ENCODE data around the gene LAYN.
A peak's percentile ranks its signal among the peaks of the same experiment; 100 is the strongest.

The LAYN gene

DNA sequence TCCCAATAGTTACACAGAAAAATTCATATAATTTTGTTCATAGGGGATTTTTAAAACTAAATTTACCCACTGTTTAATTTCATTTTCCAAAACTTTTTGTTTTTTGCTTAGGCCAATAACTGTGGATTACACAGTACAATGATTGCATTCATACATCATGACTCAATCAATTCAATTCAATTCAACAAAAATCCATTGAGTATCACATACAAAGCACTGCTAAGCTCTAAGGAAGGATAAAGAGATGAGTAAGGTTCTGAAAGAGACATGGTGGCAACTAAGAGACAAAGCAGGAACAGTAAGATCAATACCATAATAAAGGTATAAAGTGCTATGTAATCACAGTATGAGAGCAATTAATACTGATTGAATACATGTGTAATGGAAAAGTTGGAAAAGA, 9.4 kb upstream of the LAYN start:
- DNase-seq (ENCODE audit: low read depth), result no peak

GRCh38 chr11:111531687-111532364, 8.7 kb upstream of the LAYN start:
- DNase-seq (ENCODE audit: low read depth), result peak; percentile 75

- no peak for DNase-seq (ENCODE audit: low read depth)
These were observed 8.2 kb upstream of the LAYN start for GRCh38 chr11:111532365-111532709.

- DNase-seq (ENCODE audit: low read depth), result no peak
These were observed 5.2 kb upstream of the LAYN start for GRCh38 chr11:111535281-111535680.

DNA sequence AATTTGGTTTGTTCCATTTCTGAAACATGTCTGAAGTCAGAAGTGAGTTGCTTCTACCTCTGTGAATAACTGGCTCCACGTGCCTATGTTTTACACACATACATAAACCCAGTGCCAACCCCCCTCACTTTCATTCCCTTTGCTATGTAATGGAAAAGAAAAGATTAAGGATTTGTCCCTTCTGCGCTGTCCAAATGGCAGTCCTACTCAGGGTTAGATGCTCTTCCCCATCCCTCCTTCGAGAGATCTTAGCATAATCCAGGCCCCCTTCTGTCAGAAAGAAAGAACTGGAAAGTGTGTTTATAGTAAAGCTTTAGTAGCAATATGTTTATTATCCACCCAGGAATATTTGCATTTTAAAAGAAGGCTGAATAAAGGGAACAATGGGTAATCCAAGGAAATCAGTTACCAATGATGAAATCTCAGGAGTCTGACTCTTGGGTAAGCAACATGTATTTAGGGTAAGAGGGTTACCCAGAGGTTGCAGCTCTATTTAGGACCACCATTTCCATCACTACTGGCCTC, 3.1 kb upstream of the LAYN start:
- no peak for DNase-seq (ENCODE audit: low read depth)

DNA sequence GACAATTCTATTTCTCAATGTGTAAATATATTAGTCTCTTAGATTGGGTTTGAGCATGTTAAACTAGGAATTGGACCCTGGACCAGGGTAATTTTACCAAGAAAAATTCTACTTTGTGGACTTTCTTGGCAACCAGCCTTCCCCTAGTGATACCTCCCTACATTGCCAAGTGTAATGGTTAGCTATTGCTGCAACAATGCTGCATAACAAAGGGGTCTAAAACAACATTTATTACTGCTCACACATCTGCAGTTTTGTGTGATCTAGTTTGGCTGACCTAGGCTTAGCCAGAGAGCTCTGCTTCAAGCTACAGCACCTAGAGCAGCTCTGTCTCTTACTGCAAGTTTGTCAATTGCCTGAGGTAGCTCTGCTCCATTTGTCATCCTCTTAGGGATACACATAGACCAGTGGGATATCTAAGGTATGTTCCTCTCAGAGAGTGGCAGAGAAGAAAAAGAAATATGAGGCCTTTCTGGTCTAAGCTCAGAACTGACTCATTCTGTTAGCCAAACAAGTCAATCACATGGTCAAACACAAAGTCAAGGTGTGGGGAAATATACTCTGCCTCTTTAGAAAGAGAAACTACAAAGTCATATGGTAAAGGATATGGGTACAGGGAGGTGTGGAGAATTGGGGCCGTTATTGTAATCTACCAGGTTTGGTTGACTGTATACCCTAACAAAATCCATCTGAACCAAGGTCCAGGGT, 2.0 kb upstream of the LAYN start:
- DNase-seq (ENCODE audit: low read depth), result no peak

DNA sequence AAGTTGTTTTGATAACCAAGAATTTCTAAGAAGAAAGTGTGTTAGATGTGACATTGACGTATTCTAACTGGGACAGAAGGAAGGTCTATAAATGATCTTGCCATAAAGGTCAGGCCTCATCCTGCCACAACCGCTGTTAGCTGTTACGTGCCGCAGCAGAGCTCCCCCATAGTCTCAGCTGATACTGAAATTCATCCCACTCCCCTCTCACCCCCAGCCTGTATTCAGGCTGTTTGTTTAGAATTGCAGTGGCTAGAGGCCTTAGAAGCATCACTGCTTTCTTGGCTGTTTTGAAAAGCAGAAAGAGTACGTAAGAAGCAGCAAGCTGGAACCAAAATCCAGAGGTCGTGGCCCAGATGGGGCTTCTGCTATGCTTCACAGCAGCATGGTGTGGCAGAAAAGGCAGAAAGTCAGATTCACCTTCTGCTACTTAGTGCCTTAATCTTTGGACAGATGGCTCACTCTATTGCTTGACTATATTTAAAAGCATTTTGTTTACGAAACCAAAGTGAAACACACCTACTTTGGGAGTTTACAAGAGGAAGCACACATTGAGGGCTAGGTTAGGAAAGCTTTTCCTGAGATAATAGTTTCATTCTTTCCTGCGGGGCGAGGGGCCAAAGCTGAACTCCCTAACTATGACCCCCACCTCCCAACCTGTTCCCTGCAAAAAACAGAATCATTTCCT, 950 bp upstream of the LAYN start:
- no peak for DNase-seq (ENCODE audit: low read depth)

DNA sequence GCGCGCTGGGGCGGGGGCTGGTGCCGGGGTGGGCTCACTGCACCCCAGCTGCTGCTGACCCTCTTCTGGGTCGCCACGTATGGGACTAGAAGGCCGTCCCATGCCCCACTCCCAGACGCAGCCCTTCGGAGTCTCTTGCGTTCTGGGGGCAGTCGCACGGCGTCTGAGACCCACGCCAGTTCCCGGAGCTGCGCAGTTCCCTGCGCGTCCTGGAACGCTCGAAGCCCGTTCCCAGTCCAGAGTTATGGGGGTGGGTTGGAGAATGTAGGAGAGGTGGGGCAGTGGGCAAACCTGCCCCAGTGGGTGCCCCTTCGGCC, 375 bp downstream of the LAYN start:
- no peak for DNase-seq (ENCODE audit: low read depth)

- DNase-seq (ENCODE audit: low read depth), result no peak
These were observed 938 bp downstream of the LAYN start for GRCh38 chr11:111541254-111542061.

GRCh38 chr11:111542606-111543275, 2.2 kb downstream of the LAYN start:
- no peak for DNase-seq (ENCODE audit: low read depth)

GRCh38 chr11:111548525-111548924, 8.0 kb downstream of the LAYN start:
- no peak for DNase-seq (ENCODE audit: low read depth)

DNA sequence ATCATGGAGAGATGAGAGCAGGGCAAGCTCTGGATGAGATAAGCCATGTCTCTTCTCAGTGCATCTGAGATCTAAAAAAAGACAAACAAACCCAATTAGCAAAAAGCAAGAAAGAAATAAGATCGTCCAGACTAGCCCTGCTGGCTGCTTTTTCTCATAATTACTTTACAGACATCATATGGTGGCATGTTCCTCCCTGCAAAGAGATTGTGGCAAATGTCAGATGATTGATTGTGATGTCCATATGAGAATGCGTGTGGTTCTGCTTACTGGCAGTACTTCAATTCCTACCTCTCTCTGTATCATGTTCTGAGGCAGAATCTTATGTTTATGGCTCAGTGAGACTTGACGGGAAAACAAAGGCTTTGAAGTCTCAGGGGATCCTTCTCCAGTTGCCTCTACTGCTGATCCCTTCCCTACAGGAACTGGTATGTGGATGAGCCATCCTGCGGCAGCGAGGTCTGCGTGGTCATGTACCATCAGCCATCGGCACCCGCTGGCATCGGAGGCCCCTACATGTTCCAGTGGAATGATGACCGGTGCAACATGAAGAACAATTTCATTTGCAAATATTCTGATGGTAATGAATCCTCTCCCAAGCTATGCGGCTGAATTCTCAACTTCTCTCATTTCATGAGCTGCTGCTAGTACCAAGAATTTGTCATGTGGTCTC, 8.8 kb downstream of the LAYN start:
- no peak for DNase-seq (ENCODE audit: low read depth)

- DNase-seq (ENCODE audit: low read depth), result no peak
These were observed 9.3 kb downstream of the LAYN start for GRCh38 chr11:111549869-111550203.

GRCh38 chr11:111550258-111550657, 9.7 kb downstream of the LAYN start:
- no peak for DNase-seq (ENCODE audit: low read depth)

- DNase-seq (ENCODE audit: low read depth), result no peak
These were observed 14.0 kb downstream of the LAYN start for GRCh38 chr11:111554532-111554931.

DNA sequence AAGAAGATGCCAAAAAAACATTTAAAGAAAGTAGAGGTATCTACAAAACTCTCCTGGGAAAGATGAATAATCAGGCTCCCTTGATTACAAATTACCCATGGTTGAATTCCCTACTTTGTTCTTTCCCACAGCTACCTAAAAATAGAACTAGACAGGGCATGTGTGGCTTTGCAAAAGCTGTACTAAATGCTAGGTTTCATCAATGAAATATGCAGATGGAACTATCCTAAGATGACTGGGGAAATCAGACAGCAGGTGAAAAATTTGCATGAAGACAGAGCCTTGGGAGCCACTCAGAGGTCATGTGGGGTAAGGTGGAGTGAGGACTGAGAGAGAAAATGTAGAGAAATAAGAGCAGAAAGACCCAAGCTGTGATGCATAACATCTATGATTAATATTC, 14.7 kb downstream of the LAYN start:
- DNase-seq (ENCODE audit: low read depth), result no peak

- DNase-seq (ENCODE audit: low read depth), result peak; percentile 95
These were observed 17.0 kb downstream of the LAYN start for GRCh38 chr11:111557425-111558111.

- DNase-seq (ENCODE audit: low read depth), result no peak
These were observed 19.4 kb downstream of the LAYN start for GRCh38 chr11:111559800-111560464.

GRCh38 chr11:111560800-111561199, 20.3 kb downstream of the LAYN start:
- DNase-seq (ENCODE audit: low read depth), result no peak

DNA sequence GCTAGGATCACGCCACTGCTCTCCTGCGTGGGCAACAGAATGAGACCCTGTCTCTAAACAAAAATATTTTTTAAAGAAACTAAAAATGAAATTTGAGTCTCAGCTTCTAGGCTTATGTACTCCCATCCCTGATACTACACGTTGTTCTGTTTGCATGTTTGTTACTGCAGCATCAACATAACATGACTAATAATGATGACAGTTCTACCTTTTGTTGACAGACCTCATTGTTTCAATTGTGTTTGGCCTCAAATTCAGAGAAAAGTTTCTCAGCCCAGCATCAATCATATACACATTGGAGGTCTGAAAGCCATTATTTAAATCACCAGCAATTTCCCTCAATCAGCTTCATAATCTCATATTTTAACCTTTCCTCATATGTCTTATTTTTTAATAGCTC, 20.8 kb downstream of the LAYN start:
- no peak for DNase-seq (ENCODE audit: low read depth)
